GM12892 (cell line): ENCODE data around the gene NTHL1.

ENCODE experiments used
- DNase-seq: peaks from one replicate; pipeline ENCODE4 v3.0.0; 2011; ENCODE audit not compliant: insufficient read length
- FAIRE-seq: peaks from 2 replicates; lab custom pipeline; 2011; peaks lifted over from hg19 to GRCh38; lab: Jason Lieb, UNC
- POLR2A ChIP-seq: IDR thresholded peaks from 2 replicates; pipeline ENCODE4 v1.6.1; 2011; ENCODE audit warnings: low read depth, low read length, control low read depth
- POLR2AphosphoS5 ChIP-seq: IDR thresholded peaks from 2 replicates; pipeline ENCODE4 v1.6.1; 2011; ENCODE audit warnings: low read depth, low read length, control low read depth
- TAF1 ChIP-seq: IDR thresholded peaks from 2 replicates; pipeline ENCODE4 v1.6.1; 2011; ENCODE audit warnings: low read depth, mild to moderate bottlenecking, control low read depth, low read length, borderline replicate concordance

NTHL1 gene

GRCh38 chr16:2089706-2090480 lies 42.3 kb upstream of the NTHL1 start:
- FAIRE-seq (no peak), DNase-seq (no peak)
- TF ChIP-seq POLR2A (no peak), POLR2AphosphoS5 (no peak), TAF1 (no peak)

- TF ChIP-seq POLR2AphosphoS5 (no peak), POLR2A (no peak), TAF1 (no peak)
Observed at GRCh38 chr16:2088759-2089358, 41.2 kb upstream of the NTHL1 start.

GRCh38 chr16:2087748-2088631 lies 40.4 kb upstream of the NTHL1 start:
- FAIRE-seq: no peak
- no peak for DNase-seq
- no peak for TF ChIP-seq POLR2A
- no peak for TF ChIP-seq TAF1
- TF ChIP-seq POLR2AphosphoS5: no peak

More at GRCh38 chr16:2088759-2089358, 41.2 kb upstream of the NTHL1 start:
- FAIRE-seq (no peak), DNase-seq (no peak)

DNA sequence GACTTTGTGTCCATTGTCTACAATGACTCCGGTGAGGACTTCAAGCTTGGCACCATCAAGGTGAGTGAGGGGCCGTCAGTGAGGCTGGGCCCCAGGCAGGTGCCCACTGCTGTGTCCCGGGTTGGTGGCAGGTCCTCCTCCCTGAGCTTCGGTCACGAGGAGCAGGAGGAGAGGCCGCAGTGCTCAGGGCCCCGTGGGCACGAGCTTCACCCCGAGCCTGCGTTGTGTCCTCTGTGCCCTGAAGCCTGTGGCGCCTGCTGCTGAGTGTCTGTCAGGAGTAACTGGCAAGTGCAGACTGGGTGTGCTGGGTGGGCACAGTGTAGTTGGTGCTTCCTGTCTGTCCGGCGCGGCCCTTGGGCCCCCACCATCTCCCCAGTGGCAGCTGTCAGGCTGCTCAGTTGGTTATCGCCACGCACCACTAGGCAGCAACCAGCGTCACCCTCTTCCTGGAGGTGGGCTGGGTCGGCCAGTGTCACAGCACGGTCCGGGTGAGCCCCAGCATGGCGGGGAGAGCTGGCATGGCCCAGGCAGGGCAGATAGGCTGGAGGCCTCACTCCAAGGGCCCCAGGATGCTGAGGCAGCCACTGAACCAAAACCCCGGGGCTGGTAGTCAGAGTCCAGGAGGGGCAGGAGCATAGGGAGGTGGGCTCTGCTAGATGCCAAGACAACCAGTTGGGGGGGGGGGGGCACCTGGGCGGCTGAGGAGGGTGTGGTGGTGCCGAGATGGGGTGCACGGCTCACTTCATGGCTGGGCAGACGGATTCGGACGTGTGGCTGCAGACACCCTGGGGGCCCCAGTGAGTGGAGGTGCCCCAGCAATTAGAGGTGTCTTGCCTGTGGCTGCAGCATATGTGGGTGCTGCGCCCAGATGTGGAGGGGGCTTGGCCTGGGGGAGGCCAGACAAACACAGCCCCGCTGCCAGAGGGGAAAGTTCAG lies 39.4 kb upstream of the NTHL1 start:
- no peak for FAIRE-seq
- DNase-seq: no peak
- no peak for TF ChIP-seq POLR2AphosphoS5

DNA sequence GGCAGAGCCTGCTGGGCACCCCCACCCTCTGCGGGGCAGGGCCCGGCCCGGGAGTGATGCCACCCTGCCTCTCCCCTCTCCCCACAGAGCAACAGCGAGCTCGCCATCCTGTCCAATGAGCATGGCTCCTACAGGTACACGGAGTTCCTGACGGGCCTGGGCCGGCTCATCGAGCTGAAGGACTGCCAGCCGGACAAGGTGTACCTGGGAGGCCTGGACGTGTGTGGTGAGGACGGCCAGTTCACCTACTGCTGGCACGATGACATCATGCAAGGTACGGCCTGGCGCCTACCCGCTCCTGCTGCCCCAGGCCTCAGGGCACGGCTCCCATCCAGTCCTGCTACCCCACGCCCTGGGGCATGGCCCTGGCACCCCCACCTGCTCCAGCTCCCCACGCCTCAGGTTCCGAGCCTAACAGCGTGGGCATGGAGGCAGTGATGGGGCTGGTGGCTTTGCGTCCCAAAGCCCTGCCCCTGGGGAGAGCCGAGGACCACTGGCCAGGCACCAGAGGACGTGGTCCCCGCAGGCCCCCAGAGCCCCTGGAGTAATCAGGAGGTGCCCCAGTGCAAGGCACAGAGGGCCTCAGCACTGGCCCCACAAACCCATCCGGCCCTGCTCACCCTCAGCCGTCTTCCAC lies 38.6 kb upstream of the NTHL1 start:
- FAIRE-seq (no peak), DNase-seq (no peak)
- 0 out of 2 replicates have a peak, but pooled peaks have one; percentile 5 for TF ChIP-seq POLR2AphosphoS5
- no peak for TF ChIP-seq POLR2A
- TF ChIP-seq TAF1: no peak

DNA sequence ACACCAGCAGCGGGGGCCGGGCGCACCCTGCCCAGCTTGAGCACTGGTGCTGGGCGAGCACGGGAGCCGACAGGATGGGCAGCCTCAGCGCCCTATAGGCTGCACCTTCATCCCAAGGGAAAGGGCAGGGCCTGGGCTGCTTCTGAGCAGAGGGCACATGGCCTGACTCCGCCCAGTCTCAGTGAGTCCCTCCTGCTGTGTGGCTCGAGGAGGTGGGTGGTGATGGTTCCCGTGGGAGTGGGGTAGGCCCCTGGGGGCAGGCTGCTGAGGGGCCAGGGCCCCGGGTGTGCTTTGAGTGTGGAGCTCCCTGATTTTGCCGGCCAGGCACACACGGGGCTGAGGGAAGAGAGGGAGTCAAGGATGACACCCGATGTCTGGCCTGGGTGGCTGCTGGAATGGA lies 38.0 kb upstream of the NTHL1 start:
- DNase-seq: no peak
- TF ChIP-seq POLR2AphosphoS5 (no peak), POLR2A (no peak), TAF1 (no peak)
- FAIRE-seq: no peak

DNA sequence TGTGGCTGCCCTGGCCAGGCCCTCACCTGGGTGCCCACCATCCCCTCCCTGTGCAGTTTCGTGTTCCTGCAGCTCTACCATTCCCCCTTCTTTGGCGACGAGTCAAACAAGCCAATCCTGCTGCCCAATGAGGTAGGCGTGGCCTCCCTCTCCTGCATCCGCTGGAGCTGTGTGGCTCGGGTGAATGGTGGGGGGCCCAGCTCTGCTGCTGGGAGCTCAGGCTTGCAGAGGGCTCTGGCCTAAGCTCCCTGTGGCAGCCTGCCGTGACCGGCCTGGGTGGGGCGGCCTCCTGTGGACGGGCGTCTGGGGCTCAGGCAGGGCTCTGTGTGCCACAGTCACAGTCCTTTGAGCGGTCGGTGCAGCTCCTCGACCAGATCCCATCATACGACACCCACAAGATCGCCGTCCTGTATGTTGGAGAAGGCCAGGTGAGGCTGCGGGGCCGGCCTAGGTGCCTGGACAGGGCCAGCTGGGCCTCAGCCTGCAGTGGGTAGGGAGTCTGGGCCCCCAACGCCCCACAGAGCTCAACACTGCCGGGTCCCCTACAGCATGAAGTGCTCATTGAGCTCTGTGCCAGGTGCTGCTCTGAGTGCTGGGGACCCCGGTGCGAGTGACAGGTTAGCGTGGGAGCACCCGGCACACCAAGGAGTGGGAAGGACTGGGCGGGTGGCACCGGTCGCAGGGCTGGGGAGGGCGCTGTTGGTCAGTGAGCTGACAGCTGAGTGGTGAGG lies 37.4 kb upstream of the NTHL1 start:
- DNase-seq (no peak), FAIRE-seq (no peak)
- TF ChIP-seq TAF1: no peak

- DNase-seq: no peak
- TF ChIP-seq TAF1 (no peak), POLR2A (no peak)
- no peak for FAIRE-seq
Observed at GRCh38 chr16:2083876-2084780, 36.5 kb upstream of the NTHL1 start.

DNA sequence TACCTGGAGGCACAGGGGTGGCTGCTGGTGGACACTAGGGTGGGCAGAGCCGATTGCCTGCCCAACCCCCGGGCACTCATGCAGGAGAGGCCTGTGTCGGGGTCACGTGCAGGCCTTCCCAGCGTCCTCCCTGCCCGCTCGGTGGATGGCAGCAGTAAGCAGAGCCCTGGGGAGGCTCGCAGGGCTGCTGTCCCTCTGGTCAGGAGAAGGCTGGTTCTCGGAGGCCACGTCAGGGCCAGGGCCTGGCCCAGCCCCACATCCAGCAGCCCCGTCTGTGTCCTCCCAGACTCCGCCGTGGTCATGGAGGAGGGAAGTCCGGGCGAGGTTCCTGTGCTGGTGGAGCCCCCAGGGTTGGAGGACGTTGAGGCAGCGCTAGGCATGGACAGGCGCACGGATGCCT lies 35.8 kb upstream of the NTHL1 start:
- TF ChIP-seq POLR2AphosphoS5 (no peak), TAF1 (no peak), POLR2A (no peak)
- no peak for FAIRE-seq
- DNase-seq: no peak

- TF ChIP-seq TAF1 (no peak), POLR2AphosphoS5 (no peak), POLR2A (no peak)
- no peak for FAIRE-seq
- DNase-seq: no peak
Observed at GRCh38 chr16:2082983-2083364, 35.3 kb upstream of the NTHL1 start.
